Activated CD4-positive, alpha-beta T cell treated with anti-CD3 and anti-CD28 coated beads for 36 hours (primary cell): ENCODE results near the gene SIGLEC11. TPM values are rescaled to one million over a fixed set of nuclear protein-coding genes. Genes with fewer than 3 reads are reported as not detected.
"Not testable (repeated sequence)": the region's sequence is repeated elsewhere in the genome, so short reads cannot be mapped to it uniquely, and the experiment has no call there.

Experiments
- ATAC-seq: fragments of 200-7000 bp; cut with Tn5 transposase; one replicate; pipeline ENCODE4 v1.10.0; 2021; ENCODE audit warnings: mild to moderate bottlenecking, moderate library complexity
- CTCF ChIA-PET: fragments of 350-600 bp; sonication (Branson Sonifier 250); formaldehyde crosslinking; loops from one replicate; lab custom pipeline; 2021; ENCODE audit warnings: antibody characterized with exemption; lab: Charles Lee
- POLR2A ChIA-PET: fragments of 350-600 bp; sonication (Branson Sonifier 250); formaldehyde crosslinking; loops from one replicate; lab custom pipeline; 2021; ENCODE audit warnings: antibody characterized with exemption, inconsistent platforms; lab: Charles Lee
- DNase-seq: peaks from one replicate; pipeline ENCODE4 v3.0.0-alpha.2; 2020
- H3K27ac Mint-ChIP-seq: one replicate; pipeline ENCODE4 v1.8.0; 2021; ENCODE audit warnings: mixed read lengths
- H3K27me3 Mint-ChIP-seq: one replicate; pipeline ENCODE4 v1.8.0; 2021; ENCODE audit warnings: mixed read lengths
- H3K36me3 Mint-ChIP-seq: one replicate; pipeline ENCODE4 v1.8.0; 2021; ENCODE audit warnings: low read depth, mixed read lengths
- H3K4me1 Mint-ChIP-seq: one replicate; pipeline ENCODE4 v1.8.0; 2021; ENCODE audit warnings: mixed read lengths
- H3K4me3 Mint-ChIP-seq: one replicate; pipeline ENCODE4 v1.8.0; 2021; ENCODE audit warnings: mild to moderate bottlenecking, moderate library complexity, mixed read lengths
- H3K9me3 Mint-ChIP-seq: one replicate; pipeline ENCODE4 v1.8.0; 2021; ENCODE audit warnings: low read depth, mixed read lengths
- intact Hi-C, 2 experiments: fragments of 100-400 bp; cut with DNase I in 1 of 2; cut with micrococcal nuclease in 1 of 2; formaldehyde crosslinking; loops; one replicate each; pipeline versions ENCODE4 v1.14.2 to v1.15.1; 2022 to 2024; cut with DNase I, micrococcal nuclease
- total RNA-seq, 2 experiments: library from RNA; stranded (reverse); gene quantifications; one replicate each; pipeline ENCODE4 v1.2.3, GENCODE V29; 2021

The SIGLEC11 gene
- total RNA-seq, 2 experiments from 2014 or later: not detected

- intact Hi-C loops, DNase-seq, ATAC-seq, POLR2A ChIA-PET, H3K36me3 Mint-ChIP-seq, H3K4me1 Mint-ChIP-seq, H3K9me3 Mint-ChIP-seq, H3K4me3 Mint-ChIP-seq, CTCF ChIA-PET, H3K27ac Mint-ChIP-seq: not testable (repeated sequence)
- H3K27me3 Mint-ChIP-seq: peaks cover 10% of the 10 kb centered on the region
These were observed 1.1 kb downstream of the SIGLEC11 start for GRCh38 chr19:49959892-49960291.

- POLR2A ChIA-PET, DNase-seq, H3K4me3 Mint-ChIP-seq, H3K4me1 Mint-ChIP-seq, H3K27ac Mint-ChIP-seq, ATAC-seq, intact Hi-C loops, CTCF ChIA-PET, H3K9me3 Mint-ChIP-seq, H3K36me3 Mint-ChIP-seq: not testable (repeated sequence)
- peaks cover 16% of the 10 kb centered on the region for H3K27me3 Mint-ChIP-seq
These were observed 2.4 kb downstream of the SIGLEC11 start for GRCh38 chr19:49958596-49958995.

DNA sequence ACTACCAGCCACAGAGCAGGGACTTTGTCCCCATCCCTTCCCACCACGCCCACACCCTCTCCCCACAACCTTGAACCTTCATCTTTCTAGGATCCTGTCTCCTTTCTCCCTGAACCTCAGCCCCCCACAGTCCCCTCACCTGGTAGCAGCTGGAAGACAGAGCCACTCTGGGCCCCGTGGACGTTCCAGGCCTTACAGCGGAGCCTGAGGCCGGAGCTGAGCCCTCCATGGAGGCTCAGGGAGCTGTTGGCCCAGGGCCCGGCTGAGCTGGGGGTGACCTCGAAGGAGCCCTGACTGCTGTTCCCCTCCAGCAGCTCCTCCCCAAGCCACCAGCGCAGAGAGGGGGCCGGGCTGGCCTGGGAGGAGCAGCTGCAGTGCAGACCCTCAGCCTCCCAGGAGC, 2.8 kb downstream of the SIGLEC11 start:
- H3K36me3 Mint-ChIP-seq, DNase-seq, H3K27ac Mint-ChIP-seq, POLR2A ChIA-PET, ATAC-seq, H3K4me3 Mint-ChIP-seq, H3K9me3 Mint-ChIP-seq, intact Hi-C loops, H3K4me1 Mint-ChIP-seq: not testable (repeated sequence)
- CTCF ChIA-PET: interaction anchor here (0.6 kb wide), 2 partner anchors 46 kb away, joined by 3 read pairs; no protein-coding TSS in a partner anchor
- H3K27me3 Mint-ChIP-seq: peaks cover 17% of the 10 kb centered on the region

- H3K4me1 Mint-ChIP-seq: no peaks in the 10 kb centered on the region
- POLR2A ChIA-PET: no interaction called here
- ATAC-seq: no peak
- no peaks in the 10 kb centered on the region for H3K9me3 Mint-ChIP-seq
- H3K4me3 Mint-ChIP-seq: no peak overlapping the region
- intact Hi-C loops: no loop called here
- CTCF ChIA-PET: interaction anchor here (0.6 to 1.1 kb wide), 2 partner anchors 28 to 47 kb away, joined by 3 read pairs; no protein-coding TSS in a partner anchor
- H3K27me3 Mint-ChIP-seq: peaks cover 16% of the 10 kb centered on the region
- H3K27ac Mint-ChIP-seq: no peak overlapping the region
- DNase-seq: no peak
- no peaks in the 10 kb centered on the region for H3K36me3 Mint-ChIP-seq
These were observed 3.6 kb downstream of the SIGLEC11 start for GRCh38 chr19:49957262-49957915.

- H3K36me3 Mint-ChIP-seq: no peaks in the 10 kb centered on the region
- no peak overlapping the region for H3K4me3 Mint-ChIP-seq
These were observed 4.9 kb downstream of the SIGLEC11 start for GRCh38 chr19:49956115-49956495.

DNA sequence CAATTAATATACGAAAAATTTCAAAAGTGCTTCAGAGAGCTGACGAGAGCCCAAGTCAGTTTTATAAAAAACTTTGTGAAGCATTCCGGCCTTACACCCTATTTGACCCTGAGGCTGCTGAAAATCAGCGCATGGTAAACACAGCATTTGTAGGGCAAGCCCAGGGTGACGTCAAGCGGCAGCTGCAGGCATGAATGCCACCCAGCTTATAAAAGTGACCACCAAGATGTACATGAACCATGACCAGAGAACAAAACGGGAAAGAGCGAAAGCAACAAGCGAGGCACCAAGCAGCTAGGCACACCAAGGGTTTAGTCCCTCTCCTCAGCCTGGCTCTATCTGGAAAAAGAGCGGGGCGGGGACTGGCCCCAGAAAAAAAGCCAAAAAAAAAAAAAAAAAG, 6.0 kb downstream of the SIGLEC11 start:
- Mint-ChIP-seq H3K36me3 (no peaks in the 10 kb centered on the region), H3K9me3 (no peaks in the 10 kb centered on the region), H3K4me1 (no peaks in the 10 kb centered on the region), H3K4me3 (no peak overlapping the region), H3K27me3 (peaks cover 18% of the 10 kb centered on the region), H3K27ac (no peak overlapping the region)
- ATAC-seq (no peak), DNase-seq (no peak)
- ChIA-PET CTCF (interaction anchor here (1.6 kb wide), 1 partner anchor 181 kb away, joined by 3 read pairs; no protein-coding TSS in a partner anchor), POLR2A (no interaction called here)
- intact Hi-C loops: no loop called here

More at GRCh38 chr19:49956115-49956495, 4.9 kb downstream of the SIGLEC11 start:
- Mint-ChIP-seq H3K27me3 (peaks cover 14% of the 10 kb centered on the region), H3K27ac (no peak overlapping the region), H3K9me3 (no peaks in the 10 kb centered on the region), H3K4me1 (no peaks in the 10 kb centered on the region)
- ChIA-PET POLR2A (no interaction called here), CTCF (interaction anchor here (1.1 kb wide), 1 partner anchor 29 kb away, joined by 3 read pairs; no protein-coding TSS in a partner anchor)
- intact Hi-C loops: no loop called here
- DNase-seq (no peak), ATAC-seq (no peak)

DNA sequence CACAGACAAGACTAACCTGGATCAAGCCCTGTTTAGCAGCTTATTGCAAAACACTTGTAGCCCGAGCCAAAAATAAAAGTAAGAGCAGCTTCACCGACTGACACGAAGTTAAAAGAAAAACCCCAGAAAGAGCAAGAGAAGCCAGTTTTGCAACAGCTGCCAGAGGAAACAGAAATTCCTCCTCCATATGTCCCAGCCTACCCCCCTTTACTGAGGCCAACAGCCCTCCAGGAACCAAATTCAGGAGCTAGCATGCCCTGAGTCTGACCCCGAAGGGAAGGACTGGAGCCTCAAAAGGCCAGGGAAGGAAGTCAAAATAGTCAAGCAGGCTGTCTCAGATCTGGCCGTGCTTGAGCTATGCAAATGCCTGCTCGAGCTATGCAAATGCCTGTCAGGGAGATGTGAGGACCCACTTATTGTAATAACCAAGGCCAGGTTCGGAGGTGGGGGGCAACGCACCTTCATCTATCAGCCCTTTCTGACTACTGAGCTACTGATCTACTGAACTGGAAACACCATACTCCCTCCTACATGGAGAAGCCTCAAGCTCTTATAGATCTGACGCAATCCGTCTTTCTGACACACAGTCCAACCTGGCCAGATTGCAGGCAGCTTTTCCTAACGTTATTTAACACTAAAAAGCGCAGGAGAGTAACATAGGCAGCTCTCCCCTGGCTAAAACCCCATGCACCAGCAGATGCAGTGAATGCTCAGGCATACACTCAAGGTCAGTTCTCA, 6.7 kb downstream of the SIGLEC11 start:
- Mint-ChIP-seq H3K27ac (no peak overlapping the region), H3K4me3 (no peak overlapping the region), H3K36me3 (no peaks in the 10 kb centered on the region), H3K9me3 (no peaks in the 10 kb centered on the region), H3K4me1 (no peaks in the 10 kb centered on the region), H3K27me3 (peaks cover 18% of the 10 kb centered on the region)
- ATAC-seq (no peak), DNase-seq (no peak)
- ChIA-PET CTCF (interaction anchor here (0.6 to 1.6 kb wide), 5 partner anchors 41 to 182 kb away, joined by 3 to 5 read pairs (median 3); no protein-coding TSS in a partner anchor), POLR2A (no interaction called here)
- intact Hi-C loops: no loop called here

DNA sequence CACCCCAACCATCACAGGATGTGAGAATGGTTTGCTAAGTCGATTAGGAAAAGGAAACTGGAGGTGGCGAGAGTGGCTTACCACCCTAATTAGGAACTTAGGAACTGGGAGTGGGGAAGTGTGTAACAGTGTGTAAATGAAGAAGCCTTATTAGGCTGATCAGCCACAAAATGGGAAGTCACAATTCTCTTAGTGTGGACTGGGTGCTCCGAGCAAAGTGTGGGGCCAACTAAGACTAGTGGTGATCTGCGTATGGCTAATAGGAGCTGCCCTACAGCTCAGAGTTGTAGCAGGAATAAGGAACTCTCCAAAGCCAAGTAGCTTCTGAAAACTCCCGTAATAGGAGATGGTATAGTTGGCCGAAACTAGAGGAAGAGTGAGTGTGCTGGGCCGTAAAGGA, 7.6 kb downstream of the SIGLEC11 start:
- ChIA-PET CTCF (interaction anchor here (0.6 to 0.7 kb wide), 4 partner anchors 13 to 54 kb away, joined by 3 to 4 read pairs (median 4); no protein-coding TSS in a partner anchor), POLR2A (no interaction called here)
- intact Hi-C loops: no loop called here

DNA sequence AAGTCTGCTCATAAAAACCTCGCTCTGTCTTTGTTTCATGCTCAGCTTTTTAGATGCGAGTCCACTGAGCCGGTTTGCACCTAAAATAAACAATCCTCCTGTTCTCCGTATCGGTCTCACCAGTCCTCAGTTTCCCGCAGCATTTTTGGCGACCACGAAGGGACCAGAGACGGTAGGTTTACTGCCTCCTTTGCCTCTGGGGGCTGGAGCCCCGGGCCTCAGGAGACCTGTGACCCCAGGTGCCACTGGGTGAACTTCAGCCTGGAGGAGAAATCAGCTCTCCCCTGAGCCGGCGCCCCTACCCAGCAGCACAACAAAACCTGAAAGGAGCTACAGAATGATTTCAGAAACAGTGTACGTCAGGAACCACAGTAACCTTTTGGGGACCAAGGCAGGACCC, 8.1 kb downstream of the SIGLEC11 start:
- ChIA-PET CTCF (interaction anchor here (0.6 to 0.7 kb wide), 2 partner anchors 13 to 14 kb away, joined by 3 to 4 read pairs; no protein-coding TSS in a partner anchor), POLR2A (no interaction called here)
- Mint-ChIP-seq H3K4me3 (no peak overlapping the region), H3K9me3 (no peaks in the 10 kb centered on the region), H3K36me3 (no peaks in the 10 kb centered on the region), H3K4me1 (no peaks in the 10 kb centered on the region), H3K27me3 (peaks cover 17% of the 10 kb centered on the region), H3K27ac (no peak overlapping the region)
- no peak for ATAC-seq
- DNase-seq: no peak
- intact Hi-C loops: no loop called here

More for the DNA sequence above, 7.6 kb downstream of the SIGLEC11 start:
- Mint-ChIP-seq H3K4me3 (no peak overlapping the region), H3K9me3 (no peaks in the 10 kb centered on the region), H3K4me1 (no peaks in the 10 kb centered on the region), H3K27me3 (peaks cover 18% of the 10 kb centered on the region), H3K36me3 (no peaks in the 10 kb centered on the region), H3K27ac (no peak overlapping the region)
- ATAC-seq (no peak), DNase-seq (no peak)

DNA sequence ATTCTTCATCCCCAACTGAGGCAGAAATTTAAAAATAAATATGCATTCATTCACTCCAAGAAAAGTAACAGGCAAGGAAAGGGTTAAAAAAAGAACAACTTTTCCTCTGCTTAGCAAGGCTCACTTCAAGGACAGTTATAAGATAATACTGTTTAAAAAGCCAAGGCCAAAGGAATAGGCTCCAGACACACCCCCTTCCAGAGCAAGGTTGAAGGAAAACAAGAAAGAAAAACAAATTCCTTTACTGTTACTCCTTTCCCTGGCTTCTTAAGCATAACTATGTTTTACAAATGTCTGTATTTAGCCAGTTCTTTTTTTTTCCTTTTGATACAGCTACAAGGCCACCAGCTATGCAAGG, 8.5 kb downstream of the SIGLEC11 start:
- H3K4me1 Mint-ChIP-seq: no peaks in the 10 kb centered on the region
- ATAC-seq (no peak), DNase-seq (no peak)
- POLR2A ChIA-PET: no interaction called here
- no peaks in the 10 kb centered on the region for H3K9me3 Mint-ChIP-seq
- no peak overlapping the region for H3K27ac Mint-ChIP-seq
- H3K4me3 Mint-ChIP-seq: no peak overlapping the region
- CTCF ChIA-PET: interaction anchor here (0.7 kb wide), 1 partner anchor 14 kb away, joined by 3 read pairs; no protein-coding TSS in a partner anchor
- intact Hi-C loops: no loop called here
- no peaks in the 10 kb centered on the region for H3K36me3 Mint-ChIP-seq
- peaks cover 16% of the 10 kb centered on the region for H3K27me3 Mint-ChIP-seq

- ChIA-PET CTCF (interaction anchor here (0.6 kb wide), 1 partner anchor 319 kb away, joined by 3 read pairs; no protein-coding TSS in a partner anchor), POLR2A (no interaction called here)
- Mint-ChIP-seq H3K27ac (no peak overlapping the region), H3K9me3 (no peaks in the 10 kb centered on the region), H3K36me3 (no peaks in the 10 kb centered on the region), H3K27me3 (peaks cover 16% of the 10 kb centered on the region), H3K4me3 (no peak overlapping the region), H3K4me1 (no peaks in the 10 kb centered on the region)
- intact Hi-C loops: no loop called here
- ATAC-seq (no peak), DNase-seq (no peak)
These were observed 9.0 kb downstream of the SIGLEC11 start for GRCh38 chr19:49951806-49952478.
